Smooth muscle cell (in vitro differentiated cells): ENCODE data around the gene WDR70. TPM values are rescaled to one million over a fixed set of nuclear protein-coding genes. Genes with fewer than 3 reads are reported as not detected.

Experiments
- DNase-seq: peaks from one replicate; lab custom pipeline; 2025; ENCODE audit not compliant: unreplicated experiment; lab: John Stamatoyannopoulos, UW
- H2AFZ ChIP-seq: fragments of 200-600 bp; sonication (generic); 2 replicates; pipeline ENCODE4 v1.6.0; 2016; ENCODE audit warnings: antibody characterized with exemption, low read depth, mild to moderate bottlenecking
- H3F3A ChIP-seq: fragments of 200-600 bp; sonication (generic); 2 replicates; pipeline ENCODE4 v1.6.0; 2017; ENCODE audit warnings: antibody characterized with exemption, low read depth
- H3K27ac ChIP-seq: fragments of 200-600 bp; sonication (generic); 2 replicates; pipeline ENCODE4 v1.5.1; 2016; ENCODE audit warnings: low read depth, mild to moderate bottlenecking
- H3K27me3 ChIP-seq: fragments of 200-600 bp; sonication (generic); 2 replicates; pipeline ENCODE4 v1.6.1; 2016; ENCODE audit warnings: low read depth, mild to moderate bottlenecking
- H3K36me3 ChIP-seq: fragments of 200-600 bp; sonication (generic); 2 replicates; pipeline ENCODE4 v1.5.1; 2016; ENCODE audit warnings: low read depth
- H3K4me1 ChIP-seq: fragments of 200-600 bp; sonication (generic); 2 replicates; pipeline ENCODE4 v1.5.1; 2016; ENCODE audit warnings: low read depth
- H3K4me2 ChIP-seq: fragments of 200-600 bp; sonication (generic); 2 replicates; pipeline ENCODE4 v1.6.0; 2016; ENCODE audit warnings: mild to moderate bottlenecking
- H3K4me3 ChIP-seq: fragments of 200-600 bp; sonication (generic); 2 replicates; pipeline ENCODE4 v1.5.1; 2016; ENCODE audit warnings: mild to moderate bottlenecking
- H3K79me2 ChIP-seq: fragments of 200-600 bp; sonication (generic); 2 replicates; pipeline ENCODE4 v1.6.0; 2016; ENCODE audit warnings: low read depth, mild to moderate bottlenecking
- H3K9ac ChIP-seq: fragments of 200-600 bp; sonication (generic); 2 replicates; pipeline ENCODE4 v1.6.0; 2016; ENCODE audit warnings: low read depth
- H3K9me3 ChIP-seq: fragments of 200-600 bp; sonication (generic); replicated peaks from 2 replicates; pipeline ENCODE4 v1.5.1; 2016; ENCODE audit warnings: low read depth
- H4K20me1 ChIP-seq: fragments of 200-600 bp; sonication (generic); 2 replicates; pipeline ENCODE4 v1.6.0; 2016; ENCODE audit warnings: low read depth
- CTCF ChIP-seq: fragments of 200-600 bp; sonication (generic); IDR thresholded peaks from 2 replicates; pipeline ENCODE4 v1.5.1; 2017; ENCODE audit warnings: borderline replicate concordance, mild to moderate bottlenecking, antibody characterized with exemption; ENCODE audit not compliant: insufficient read depth, poor library complexity, severe bottlenecking
- WGBS: methylation state at CpG from one replicate; pipeline ENCODE4 v1.1.7; 2016; ENCODE audit warnings: low lambda C conversion rate; 5-methylcytosine and 5-hydroxymethylcytosine counted together
- polyA plus RNA-seq: library from polyadenylated mRNA; unstranded; fragments of >200 nt; fragmentation: Nextera tagmentation; extraction: Ambion mirVana; gene quantifications from 2 replicates; pipeline ENCODE4 v1.2.1, GENCODE V29; 2016
- total RNA-seq: library from RNA; depleted of rRNA; stranded (reverse); fragments of >200 nt; gene quantifications from 2 replicates; pipeline ENCODE4 v1.2.3, GENCODE V29; 2014

Gene WDR70
- total and polyA plus RNA-seq, 2 experiments from 2014 or later = 17.8 to 28.7 TPM

GRCh38 chr5:37598733-37599132 is 219.6 kb downstream of the WDR70 start:
- Histone ChIP-seq H4K20me1 (peaks cover 3% of the 10 kb centered on the region), H3K4me2 (no peak overlapping the region), H3K4me1 (no peaks in the 10 kb centered on the region), H3K79me2 (no peaks in the 10 kb centered on the region), H3K9ac (no peak overlapping the region), H3K36me3 (peaks cover 5% of the 10 kb centered on the region), H3K27ac (no peak overlapping the region), H3K9me3 (no peaks in the 10 kb centered on the region), H3F3A (no peaks in the 10 kb centered on the region), H2AFZ (no peak overlapping the region), H3K4me3 (no peak overlapping the region), H3K27me3 (no peaks in the 10 kb centered on the region)
- DNase-seq = no peak
- 90% methylated on average over 3 of the region's 3 CpGs for WGBS
- no peak for TF ChIP-seq CTCF

- no peak overlapping the region for H3K27ac ChIP-seq
- peaks cover 5% of the 10 kb centered on the region for H3K36me3 ChIP-seq
- no peak for TF ChIP-seq CTCF
- H3K79me2 ChIP-seq = no peaks in the 10 kb centered on the region
- no peaks in the 10 kb centered on the region for H3K27me3 ChIP-seq
- H3K9ac ChIP-seq = no peak overlapping the region
- 94% methylated on average over 1 of the region's 1 CpG for WGBS
- no peaks in the 10 kb centered on the region for H3F3A ChIP-seq
- H3K4me3 ChIP-seq = no peak overlapping the region
- H3K4me2 ChIP-seq = no peak overlapping the region
- H4K20me1 ChIP-seq = peaks cover 6% of the 10 kb centered on the region
- DNase-seq = no peak
- H3K4me1 ChIP-seq = no peaks in the 10 kb centered on the region
- no peaks in the 10 kb centered on the region for H3K9me3 ChIP-seq
- no peak overlapping the region for H2AFZ ChIP-seq
These were observed 222.0 kb downstream of the WDR70 start for GRCh38 chr5:37601163-37601562.

GRCh38 chr5:37603072-37603471 is 224.0 kb downstream of the WDR70 start:
- no peak overlapping the region for H3K4me3 ChIP-seq
- H4K20me1 ChIP-seq = peaks cover 3% of the 10 kb centered on the region
- H3K36me3 ChIP-seq = peaks cover 5% of the 10 kb centered on the region
- H2AFZ ChIP-seq = no peak overlapping the region
- no peak overlapping the region for H3K27ac ChIP-seq
- no peak overlapping the region for H3K9ac ChIP-seq
- H3K4me2 ChIP-seq = no peak overlapping the region
- no peaks in the 10 kb centered on the region for H3F3A ChIP-seq
- no peak for DNase-seq
- no peaks in the 10 kb centered on the region for H3K4me1 ChIP-seq
- H3K79me2 ChIP-seq = no peaks in the 10 kb centered on the region
- no peaks in the 10 kb centered on the region for H3K27me3 ChIP-seq
- 93% methylated on average over 1 of the region's 1 CpG for WGBS
- no peaks in the 10 kb centered on the region for H3K9me3 ChIP-seq
- TF ChIP-seq CTCF = no peak

GRCh38 chr5:37604290-37604689 is 225.2 kb downstream of the WDR70 start:
- Histone ChIP-seq H2AFZ (no peak overlapping the region), H4K20me1 (peaks cover 3% of the 10 kb centered on the region), H3K4me1 (no peaks in the 10 kb centered on the region), H3K4me2 (no peak overlapping the region), H3K9ac (no peak overlapping the region), H3K27ac (no peak overlapping the region), H3K36me3 (peaks cover 5% of the 10 kb centered on the region), H3K4me3 (no peak overlapping the region), H3K79me2 (no peaks in the 10 kb centered on the region), H3K9me3 (no peaks in the 10 kb centered on the region), H3K27me3 (no peaks in the 10 kb centered on the region), H3F3A (no peaks in the 10 kb centered on the region)
- 91% methylated on average over 1 of the region's 1 CpG for WGBS
- no peak for TF ChIP-seq CTCF
- DNase-seq = no peak
